ENCODE results near the gene C1QTNF3.
"Not testable (repeated sequence)": the region's sequence is repeated elsewhere in the genome, so short reads cannot be mapped to it uniquely, and the experiment has no call there.

C1QTNF3 gene

GRCh38 chr5:34035756-34036155 is 7.3 kb downstream of the C1QTNF3 start:
- Histone ChIP-seq H3K4me1 (peaks cover 6% of the 10 kb centered on the region), H3K27me3 (ENCODE audit: control insufficient read depth, insufficient read depth, low read length) (no peaks in the 10 kb centered on the region), H3K36me3 (ENCODE audit: control insufficient read depth, insufficient read depth, low read length) (no peaks in the 10 kb centered on the region), H3K27ac (no peak overlapping the region), H3K9ac (no peak overlapping the region), H3K4me3 (ENCODE audit: low read depth, low read length) (no peak overlapping the region), H3K9me3 (ENCODE audit: control insufficient read depth, low read length) (no peaks in the 10 kb centered on the region), H3K4me2 (ENCODE audit: low read length) (no peak overlapping the region), H2AFZ (no peak overlapping the region), H3K79me2 (no peaks in the 10 kb centered on the region)
- TF ChIP-seq CTCF (IDR thresholded peaks at IDR 0.05) = no peak

GRCh38 chr5:34034534-34035327 is 8.3 kb downstream of the C1QTNF3 start:
- no peak overlapping the region for H3K9ac ChIP-seq
- no peaks in the 10 kb centered on the region for H3K36me3 ChIP-seq (ENCODE audit: control insufficient read depth, insufficient read depth, low read length)
- H3K9me3 ChIP-seq (ENCODE audit: control insufficient read depth, low read length) = no peaks in the 10 kb centered on the region
- no peak overlapping the region for H3K4me2 ChIP-seq (ENCODE audit: low read length)
- H3K79me2 ChIP-seq = no peaks in the 10 kb centered on the region
- H3K4me3 ChIP-seq (ENCODE audit: low read depth, low read length) = no peak overlapping the region
- TF ChIP-seq CTCF (IDR thresholded peaks at IDR 0.05) = no peak
- H3K27ac ChIP-seq = no peak overlapping the region
- H3K4me1 ChIP-seq = peaks cover 6% of the 10 kb centered on the region
- no peaks in the 10 kb centered on the region for H3K27me3 ChIP-seq (ENCODE audit: control insufficient read depth, insufficient read depth, low read length)
- H2AFZ ChIP-seq = no peak overlapping the region

GRCh38 chr5:34031966-34032365 is 11.0 kb downstream of the C1QTNF3 start:
- Histone ChIP-seq H3K79me2 (no peaks in the 10 kb centered on the region), H3K9me3 (ENCODE audit: control insufficient read depth, low read length) (no peaks in the 10 kb centered on the region), H3K4me2 (ENCODE audit: low read length) (no peak overlapping the region), H3K9ac (no peak overlapping the region), H2AFZ (no peak overlapping the region), H3K4me3 (ENCODE audit: low read depth, low read length) (no peak overlapping the region), H3K4me1 (no peaks in the 10 kb centered on the region), H3K36me3 (ENCODE audit: control insufficient read depth, insufficient read depth, low read length) (no peaks in the 10 kb centered on the region), H3K27me3 (ENCODE audit: control insufficient read depth, insufficient read depth, low read length) (no peaks in the 10 kb centered on the region), H3K27ac (no peak overlapping the region)
- no peak for TF ChIP-seq CTCF (IDR thresholded peaks at IDR 0.05)

- Histone ChIP-seq H3K79me2 (no peaks in the 10 kb centered on the region), H3K27ac (no peak overlapping the region), H3K4me3 (ENCODE audit: low read depth, low read length) (no peak overlapping the region), H3K36me3 (ENCODE audit: control insufficient read depth, insufficient read depth, low read length) (no peaks in the 10 kb centered on the region), H3K4me1 (no peaks in the 10 kb centered on the region), H3K9ac (no peak overlapping the region), H3K9me3 (ENCODE audit: control insufficient read depth, low read length) (no peaks in the 10 kb centered on the region), H3K27me3 (ENCODE audit: control insufficient read depth, insufficient read depth, low read length) (no peaks in the 10 kb centered on the region), H2AFZ (no peak overlapping the region), H3K4me2 (ENCODE audit: low read length) (no peak overlapping the region)
- no peak for TF ChIP-seq CTCF (IDR thresholded peaks at IDR 0.05)
Measured at GRCh38 chr5:34031117-34031516, 11.9 kb downstream of the C1QTNF3 start.

GRCh38 chr5:34030585-34030984 is 12.4 kb downstream of the C1QTNF3 start:
- not testable (repeated sequence) for H3K4me3 ChIP-seq (ENCODE audit: low read depth, low read length); H3K9me3 ChIP-seq (ENCODE audit: control insufficient read depth, low read length); H3K36me3 ChIP-seq (ENCODE audit: control insufficient read depth, insufficient read depth, low read length); H3K4me1 ChIP-seq; H3K79me2 ChIP-seq; H3K9ac ChIP-seq; H2AFZ ChIP-seq; H3K4me2 ChIP-seq (ENCODE audit: low read length); H3K27ac ChIP-seq; H3K27me3 ChIP-seq (ENCODE audit: control insufficient read depth, insufficient read depth, low read length)
